GM19463 (cell line): ENCODE data around the gene ABCC8.
A peak's percentile ranks its signal among the peaks of the same experiment; 100 is the strongest.

Experiments
- ATAC-seq: cut with Tn5 transposase; IDR thresholded peaks from one replicate; pipeline ENCODE4 v1.9.1; 2021; ENCODE audit warnings: mild to moderate bottlenecking, moderate library complexity; ENCODE audit not compliant: unreplicated experiment

ABCC8 gene

DNA sequence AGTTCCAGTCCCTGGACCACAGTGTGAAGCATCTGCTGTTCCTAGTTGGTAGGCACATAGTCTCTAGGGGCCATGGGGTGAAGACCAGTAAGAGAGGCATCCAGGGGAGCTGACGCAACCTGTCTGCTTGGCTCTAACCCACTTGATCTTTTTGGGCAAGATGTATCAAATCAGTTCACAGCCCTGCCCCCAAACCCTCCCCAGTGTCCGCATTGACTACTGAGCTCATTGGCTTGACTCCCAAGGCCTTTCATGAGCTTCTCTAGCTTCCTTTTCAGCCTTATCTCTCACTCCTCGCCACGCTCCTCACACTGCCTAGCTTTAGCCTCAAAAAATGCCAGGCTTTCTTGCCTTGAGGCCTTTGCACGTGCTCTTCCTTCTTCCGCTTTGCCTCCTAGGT, 29.7 kb upstream of the ABCC8 start:
- no peak for ATAC-seq

DNA sequence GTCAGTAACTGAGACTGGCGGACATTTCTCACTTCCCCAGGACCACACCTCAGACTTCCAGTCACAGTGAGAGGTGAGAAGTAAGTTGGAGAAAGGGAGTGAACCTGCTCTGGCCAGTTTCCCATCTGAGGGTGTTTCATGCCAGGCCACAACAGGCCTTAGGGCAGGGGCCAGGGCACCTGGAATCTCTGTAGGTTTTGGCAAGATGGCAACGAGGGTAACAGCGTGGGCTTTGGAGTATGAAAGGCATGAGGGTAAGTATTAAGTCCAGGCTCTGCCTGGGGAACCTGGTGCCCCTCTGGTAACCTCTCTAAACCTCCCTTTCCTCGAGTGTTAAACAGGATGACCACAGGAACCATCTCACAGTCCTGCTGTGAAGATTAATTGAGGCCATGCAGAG, 28.5 kb upstream of the ABCC8 start:
- no peak for ATAC-seq

DNA sequence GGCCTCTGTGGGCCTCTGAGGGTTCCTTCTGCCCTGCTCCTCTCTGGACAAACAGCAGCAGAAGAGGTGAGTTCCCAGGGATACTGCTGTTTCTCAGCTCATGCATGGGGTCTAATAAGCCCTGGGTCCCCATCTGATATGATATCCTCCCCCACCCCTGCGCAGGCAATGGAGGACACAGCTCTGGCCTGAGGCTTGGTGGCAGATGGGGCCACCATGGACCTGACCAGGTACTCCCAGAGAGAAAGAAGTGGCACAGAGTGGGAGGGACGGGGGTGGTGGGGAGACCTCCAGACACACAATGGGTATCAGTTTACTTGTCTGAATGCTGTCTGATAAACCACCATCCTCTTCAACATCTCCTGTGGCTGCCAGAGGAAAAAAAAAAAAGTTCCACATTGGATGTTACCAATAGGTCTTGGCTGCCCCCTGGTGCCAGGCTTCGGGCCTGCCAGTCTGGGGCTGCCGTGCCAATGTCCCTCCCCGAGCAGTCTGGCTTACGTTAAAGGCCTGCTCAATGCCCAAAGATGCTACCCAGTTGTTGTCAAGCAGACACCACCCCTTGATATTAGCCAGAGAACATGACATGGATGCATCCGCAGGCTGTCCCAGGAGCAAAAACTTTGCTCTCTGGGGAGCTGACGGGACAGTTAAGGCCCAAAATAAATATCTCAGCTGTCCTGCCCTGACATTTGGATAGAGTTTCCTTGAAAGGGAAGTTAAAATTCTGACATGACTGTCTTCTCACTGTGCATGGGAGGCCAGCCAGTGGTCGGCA, 27.9 kb upstream of the ABCC8 start:
- ATAC-seq: peak; percentile 64

DNA sequence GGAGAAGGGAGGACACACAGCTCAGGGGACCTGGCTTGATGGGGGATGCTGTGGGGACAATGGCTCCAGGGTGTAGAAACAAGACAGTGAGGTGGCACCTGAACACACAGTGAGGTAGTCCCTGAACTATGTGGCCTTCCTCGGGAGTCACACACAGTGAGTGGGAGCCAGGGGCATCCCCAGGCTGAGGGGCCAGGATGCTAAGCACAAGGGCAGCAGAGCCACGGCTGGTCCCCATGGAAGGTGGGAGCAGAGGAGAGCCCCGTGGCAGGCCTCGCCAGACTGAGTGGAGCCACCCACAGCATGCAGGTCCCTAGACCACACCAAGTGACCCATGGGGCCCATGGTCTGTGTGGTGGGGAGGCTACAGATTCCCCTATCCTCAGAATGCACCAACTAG, 26.0 kb upstream of the ABCC8 start:
- ATAC-seq: no peak

DNA sequence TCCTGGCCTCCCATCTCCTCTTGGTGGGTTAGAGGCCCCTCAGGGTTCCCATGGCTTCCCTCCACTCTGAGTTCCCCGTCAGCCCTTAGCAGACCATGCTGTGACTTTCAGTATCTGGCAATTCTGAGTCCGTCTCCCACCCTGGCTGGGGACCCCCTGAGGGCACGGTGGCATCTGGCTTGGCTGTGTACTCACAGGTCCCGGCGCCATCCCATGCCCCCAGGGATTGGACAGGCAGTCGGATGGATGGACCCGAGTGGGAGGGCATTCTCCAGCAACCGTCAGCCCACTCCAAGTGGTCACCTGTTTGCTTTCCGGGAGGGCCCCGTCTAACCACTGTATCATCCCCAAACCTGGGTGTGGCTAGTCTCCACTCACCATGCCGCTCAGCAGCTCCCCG, 24.0 kb upstream of the ABCC8 start:
- no peak for ATAC-seq

DNA sequence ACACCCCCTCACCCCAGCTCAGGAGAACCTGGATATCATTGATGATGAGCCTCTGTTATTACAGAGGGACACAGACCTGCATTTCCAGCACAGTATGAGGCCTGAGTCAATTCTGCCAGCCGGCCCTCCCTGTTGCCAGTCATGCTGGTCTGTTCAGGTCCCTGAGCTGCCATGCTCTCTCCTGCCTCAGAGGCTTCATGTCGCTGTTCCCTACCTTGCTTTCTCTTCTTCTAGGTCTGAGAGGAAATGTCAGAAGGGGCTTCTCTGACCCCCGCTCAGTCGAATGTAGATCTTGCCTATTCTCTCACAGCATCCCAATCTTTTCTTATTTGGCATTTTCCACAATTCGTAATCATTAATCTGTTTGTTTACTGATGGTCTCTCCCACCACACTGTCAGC, 21.8 kb upstream of the ABCC8 start:
- ATAC-seq: no peak

DNA sequence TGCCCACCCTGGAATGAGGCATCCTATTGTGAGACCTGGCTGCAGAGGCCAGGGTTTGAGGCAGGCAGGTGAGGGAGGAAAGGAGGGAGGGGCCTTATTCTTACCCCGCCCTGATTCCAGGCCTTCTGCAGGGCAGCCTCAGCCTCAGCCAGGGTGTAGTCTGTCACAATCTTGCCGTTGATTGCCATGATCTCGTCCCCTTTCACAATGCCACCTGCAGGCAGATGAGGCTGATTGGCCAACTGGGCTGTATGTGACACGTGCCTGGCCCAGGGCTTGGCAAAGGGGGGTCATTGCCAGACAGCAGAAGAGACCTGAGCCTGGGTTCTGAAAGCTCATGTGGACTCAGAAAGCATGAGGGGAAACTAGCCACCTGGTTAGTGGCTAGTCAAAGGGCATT, 21.4 kb upstream of the ABCC8 start:
- ATAC-seq: no peak

DNA sequence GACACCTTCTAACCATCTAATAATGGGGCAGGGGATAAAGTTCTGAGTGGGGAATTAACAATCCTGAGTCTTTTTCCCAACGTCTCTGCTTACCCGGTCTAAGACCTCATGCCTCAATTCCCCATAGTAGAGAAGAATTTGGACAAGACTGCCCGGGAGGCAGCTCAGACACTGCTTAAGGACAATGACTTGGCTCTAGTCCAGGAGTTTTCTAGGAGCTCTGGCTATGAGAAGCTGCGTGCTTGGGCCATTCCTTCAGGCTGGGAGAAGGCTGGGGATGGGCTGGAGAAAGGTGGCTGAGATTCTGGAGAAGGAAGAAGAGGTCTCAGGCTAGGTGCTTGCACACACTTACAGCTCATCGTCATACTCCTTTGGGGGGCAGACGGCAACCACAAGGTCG, 19.8 kb upstream of the ABCC8 start:
- no peak for ATAC-seq

DNA sequence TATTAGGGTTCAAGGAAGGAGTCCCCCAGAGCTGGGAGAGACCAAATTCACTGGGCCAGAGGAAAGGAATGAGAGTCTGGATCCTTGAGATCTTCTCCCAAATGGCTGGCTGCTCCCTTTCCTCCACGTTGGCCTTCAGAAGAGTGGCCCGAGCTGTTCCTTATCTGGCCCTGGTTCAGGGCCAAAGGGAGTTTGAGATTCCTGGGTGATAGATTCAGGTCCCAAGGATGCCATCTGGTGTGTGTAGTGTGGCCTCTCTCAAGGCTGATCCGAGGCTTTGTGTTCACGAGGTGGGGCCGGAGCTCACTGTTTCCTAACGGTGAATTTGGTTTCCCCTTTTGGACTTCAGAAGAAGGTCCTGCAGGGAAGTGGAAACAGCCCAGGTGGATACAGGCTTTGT, 17.4 kb upstream of the ABCC8 start:
- ATAC-seq: no peak

DNA sequence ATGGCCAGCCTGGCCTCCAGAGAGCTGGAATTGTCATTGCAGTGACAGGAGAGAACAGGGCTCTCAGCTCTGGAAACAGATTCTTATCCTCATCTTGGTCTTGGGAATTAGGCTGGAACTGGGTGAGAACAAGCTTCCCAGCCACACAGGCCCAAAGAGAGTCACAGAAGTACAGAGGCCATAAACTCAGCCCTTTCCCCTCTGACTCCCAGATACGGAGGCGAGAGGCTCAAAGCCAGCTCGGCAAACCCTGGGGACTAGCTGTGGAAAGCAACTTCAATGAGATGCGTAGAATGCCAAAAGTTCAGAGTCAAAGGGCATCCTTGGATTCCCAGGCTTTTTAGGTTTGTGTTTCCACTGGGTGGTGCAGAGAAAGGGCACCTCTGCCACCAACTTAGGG, 14.3 kb upstream of the ABCC8 start:
- no peak for ATAC-seq

DNA sequence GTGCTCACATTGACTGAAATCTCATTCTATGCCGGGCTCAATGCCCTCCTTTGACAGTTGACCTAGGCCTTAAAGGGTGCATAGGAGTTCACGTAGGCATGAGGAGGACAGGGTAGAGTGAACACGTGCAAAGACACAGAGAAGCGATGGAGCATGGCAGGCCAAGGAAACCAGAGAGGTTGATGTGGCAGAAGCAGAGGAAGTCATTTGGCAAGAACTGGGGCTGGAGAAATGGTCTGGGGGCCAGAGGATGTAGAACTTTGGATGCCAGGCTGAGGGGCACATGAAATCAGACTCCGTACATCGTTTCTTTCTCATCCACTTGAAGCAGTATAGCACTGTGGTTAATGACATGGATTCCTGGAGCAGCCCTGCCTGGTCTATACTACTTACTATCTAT, 13.6 kb upstream of the ABCC8 start:
- no peak for ATAC-seq

DNA sequence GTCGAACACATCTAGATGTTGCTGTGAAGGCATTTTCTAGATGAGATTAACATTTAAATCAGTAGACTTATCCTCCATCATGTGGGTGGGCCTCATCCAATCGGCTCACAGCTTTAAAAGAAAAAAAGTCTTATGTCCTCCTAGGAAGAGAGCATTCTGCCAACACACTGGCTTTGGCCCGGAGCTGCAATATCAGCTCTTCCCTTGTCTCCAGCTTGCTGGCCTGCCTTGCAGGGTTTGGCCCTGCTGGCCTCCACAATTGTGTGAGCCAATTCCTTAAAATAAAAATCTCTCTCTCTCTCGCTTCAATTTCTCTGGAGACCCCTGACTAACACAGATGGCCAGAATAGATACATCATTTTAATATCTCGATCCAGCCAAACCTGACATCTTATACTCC, 13.1 kb upstream of the ABCC8 start:
- no peak for ATAC-seq

DNA sequence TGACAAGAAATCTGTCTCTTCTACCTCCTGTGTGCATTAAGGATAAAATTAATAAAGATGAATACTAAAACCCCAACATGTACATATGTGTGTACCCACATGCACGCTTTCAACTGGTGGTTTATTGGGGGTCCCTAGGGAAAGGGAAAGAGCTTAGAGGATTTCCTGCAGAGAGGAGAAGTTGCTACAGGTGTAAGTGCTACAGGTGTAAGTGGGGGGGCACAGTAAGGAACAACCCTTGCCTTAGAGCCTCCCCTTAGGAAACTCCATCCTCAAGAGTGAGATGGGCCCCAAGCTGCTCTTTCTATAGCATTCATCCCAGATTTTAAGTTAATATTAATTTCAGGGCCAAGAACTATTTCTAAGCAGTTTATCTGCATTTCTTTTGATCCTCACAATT, 11.9 kb upstream of the ABCC8 start:
- no peak for ATAC-seq

DNA sequence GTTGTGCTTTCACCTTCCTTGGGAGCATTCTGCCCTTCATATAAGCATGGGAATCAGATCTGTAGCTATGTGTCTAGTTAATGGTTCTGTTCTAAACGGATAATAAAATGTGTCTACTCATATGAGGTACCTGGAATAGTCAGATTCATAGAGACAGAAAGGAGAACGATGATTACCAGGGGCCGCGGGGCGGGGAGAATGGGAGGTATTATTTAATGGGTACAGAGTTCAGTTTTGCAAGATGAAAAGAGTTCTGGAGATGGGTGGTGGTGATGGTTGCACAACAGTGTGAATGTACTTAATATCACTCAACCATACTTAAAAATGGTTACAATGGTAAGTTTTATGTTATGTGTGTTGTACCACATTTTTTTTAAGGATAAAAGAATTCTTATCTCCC, 10.0 kb upstream of the ABCC8 start:
- no peak for ATAC-seq

DNA sequence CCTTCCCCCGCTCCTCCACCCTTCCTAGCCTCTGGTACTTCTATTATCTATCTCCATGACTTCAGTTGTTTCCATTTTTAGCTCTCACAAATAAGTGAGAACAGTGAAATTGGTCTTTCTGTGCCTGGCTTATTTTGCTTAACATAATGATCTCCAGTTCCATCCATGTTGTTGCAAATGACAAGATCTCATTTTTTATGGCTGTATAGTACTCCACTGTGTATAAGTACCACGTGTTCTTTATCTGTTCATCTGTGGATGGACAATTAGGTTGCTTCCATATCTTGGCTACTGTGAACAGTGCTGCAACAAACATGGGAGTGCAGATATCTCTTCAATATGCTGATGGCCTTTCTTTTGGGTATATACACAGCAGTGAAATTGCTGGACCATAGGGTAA, 6.9 kb upstream of the ABCC8 start:
- no peak for ATAC-seq

DNA sequence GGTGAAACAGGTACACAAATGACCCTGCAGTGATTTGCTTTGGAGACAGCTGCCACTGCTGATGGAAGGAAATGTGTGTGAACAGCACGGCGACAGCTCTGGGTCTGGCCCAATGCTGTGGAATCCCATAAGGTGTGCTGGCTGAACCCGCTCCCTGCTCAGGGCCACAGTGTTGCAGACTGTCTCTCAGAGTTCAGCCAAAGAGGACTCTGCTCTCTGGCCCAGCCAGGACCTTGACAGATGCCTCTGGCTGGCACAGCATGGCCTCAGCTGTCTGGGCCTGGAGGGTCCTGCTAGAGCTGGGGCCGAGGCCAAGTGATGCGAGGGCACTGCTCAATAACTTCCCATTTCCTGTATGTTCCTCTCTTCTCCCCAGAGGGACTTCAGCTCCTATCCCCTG, 5.3 kb upstream of the ABCC8 start:
- ATAC-seq: no peak

DNA sequence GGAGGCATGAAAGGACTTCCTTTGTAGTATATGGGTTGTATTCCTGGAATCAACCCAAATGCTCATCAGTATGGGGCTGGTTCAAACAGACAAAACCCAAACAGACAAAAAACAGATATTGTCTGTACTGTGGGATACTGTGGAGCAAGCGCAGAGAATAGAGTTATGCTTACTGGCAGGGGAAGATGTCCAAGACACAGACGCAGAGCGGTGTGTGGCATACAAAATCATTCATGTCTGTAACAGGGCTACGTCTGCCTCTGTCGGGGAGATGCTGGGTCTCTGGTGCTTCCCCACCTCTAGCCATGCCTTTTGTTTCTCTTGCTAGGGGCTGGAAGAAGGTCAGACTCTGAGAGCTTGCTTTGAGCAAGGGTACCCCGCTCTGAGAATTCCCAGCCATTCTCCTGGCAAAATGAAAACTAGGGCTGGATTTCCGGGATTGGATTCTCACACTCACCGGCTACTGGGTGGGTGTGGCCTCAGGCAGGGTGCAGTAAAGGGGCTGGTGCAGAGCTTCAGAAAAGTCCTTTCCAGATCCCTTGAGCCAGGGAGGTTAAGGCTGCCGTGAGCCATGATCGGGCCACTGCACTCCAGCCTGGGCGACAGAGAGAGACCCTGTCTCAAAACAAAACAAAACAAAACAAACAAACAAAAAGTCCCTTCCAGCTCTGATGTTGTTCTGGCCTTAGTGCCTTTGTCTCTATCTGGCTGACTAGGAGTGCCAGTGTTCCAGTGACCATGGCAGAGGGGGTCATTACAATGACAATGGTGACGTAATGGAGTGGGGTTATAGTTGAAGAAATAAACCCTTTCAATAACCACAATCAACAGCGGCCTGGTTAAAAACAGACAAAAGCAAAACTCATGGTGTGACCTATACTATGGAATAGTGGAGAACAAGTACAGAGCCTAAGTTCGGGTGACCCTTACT, 2.9 kb upstream of the ABCC8 start:
- ATAC-seq: no peak

DNA sequence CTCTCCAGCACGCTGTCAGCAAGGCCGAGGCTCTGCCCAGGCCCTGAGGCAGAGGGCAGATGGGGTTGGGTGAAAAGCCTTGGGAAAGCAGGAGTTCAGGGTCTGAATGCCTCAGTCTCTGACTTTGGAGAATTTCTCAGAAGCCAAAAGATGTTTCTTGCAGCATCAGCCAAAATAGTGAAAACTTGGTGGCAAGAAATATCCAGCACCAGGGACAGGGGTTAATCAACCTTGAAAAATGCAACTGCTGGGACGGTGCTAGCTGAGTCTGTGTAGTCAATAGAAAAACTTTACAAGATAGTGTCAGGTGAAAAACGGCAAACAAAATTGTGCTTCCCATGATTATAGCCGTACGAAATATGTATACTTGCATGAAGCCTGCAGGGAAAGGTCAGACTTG, 1.4 kb upstream of the ABCC8 start:
- ATAC-seq: no peak

DNA sequence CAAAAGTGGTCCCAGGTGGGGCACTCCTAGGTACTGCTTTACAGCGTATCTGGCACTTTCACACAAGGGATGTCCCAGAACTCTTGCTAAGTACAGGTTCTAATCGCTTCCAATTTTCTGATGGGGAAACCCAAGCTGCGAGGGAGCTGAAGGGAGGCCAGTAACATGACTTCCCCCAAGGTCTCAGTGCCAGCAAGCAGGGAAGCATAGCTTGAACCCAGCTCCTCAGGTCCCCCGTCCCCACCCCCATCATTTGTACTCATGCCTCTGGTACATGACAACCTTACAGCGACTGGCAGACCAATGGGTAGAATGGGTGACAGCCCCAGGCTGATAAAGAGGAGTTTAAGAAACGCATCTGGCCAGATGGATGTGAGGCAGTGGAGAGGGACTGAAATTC, 716 bp upstream of the ABCC8 start:
- no peak for ATAC-seq

DNA sequence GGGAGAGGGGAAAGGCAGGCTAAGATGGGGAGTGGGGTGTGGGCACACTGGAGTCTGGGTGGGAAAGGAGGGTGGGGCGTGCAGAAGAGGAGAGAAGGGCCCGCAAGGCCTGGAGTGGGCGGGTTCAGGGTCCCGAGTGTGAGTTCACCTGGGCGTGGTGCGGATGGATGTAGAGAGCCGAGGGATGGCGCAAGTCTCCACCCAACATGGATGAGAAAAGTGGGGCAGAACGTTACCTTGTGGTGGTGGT, 364 bp upstream of the ABCC8 start:
- ATAC-seq: no peak

DNA sequence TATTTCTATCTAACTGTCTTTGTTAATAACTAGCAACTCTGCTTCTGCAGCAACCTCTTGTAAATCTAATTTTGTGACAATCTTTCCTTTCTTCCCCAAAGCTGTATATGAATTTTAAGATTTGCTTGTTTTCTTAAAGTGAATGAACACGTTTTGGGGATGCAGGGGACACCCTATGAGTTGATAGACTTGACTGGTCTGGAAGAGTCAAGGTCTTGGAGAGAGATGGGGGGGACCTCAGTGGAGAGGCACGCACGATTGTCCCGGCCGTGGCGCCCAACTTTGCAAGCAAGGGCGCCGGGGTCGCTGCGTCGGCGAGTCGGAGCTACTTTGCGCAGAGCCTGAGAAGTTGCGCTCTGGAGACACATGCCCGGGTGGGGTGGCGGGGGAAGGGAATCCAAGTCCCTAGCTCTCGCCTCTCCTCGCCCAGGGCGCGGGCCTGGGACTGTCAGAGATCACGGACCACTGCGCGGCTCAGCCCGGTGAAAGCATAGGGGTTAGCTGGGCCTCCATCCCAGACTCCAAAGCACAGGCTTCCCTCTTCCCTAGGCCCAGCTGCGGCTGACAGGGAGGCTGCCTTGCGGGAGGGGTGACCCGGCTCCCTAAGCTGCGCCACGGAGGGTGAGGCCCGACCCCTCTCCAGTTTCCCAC, 854 bp downstream of the ABCC8 start:
- no peak for ATAC-seq

DNA sequence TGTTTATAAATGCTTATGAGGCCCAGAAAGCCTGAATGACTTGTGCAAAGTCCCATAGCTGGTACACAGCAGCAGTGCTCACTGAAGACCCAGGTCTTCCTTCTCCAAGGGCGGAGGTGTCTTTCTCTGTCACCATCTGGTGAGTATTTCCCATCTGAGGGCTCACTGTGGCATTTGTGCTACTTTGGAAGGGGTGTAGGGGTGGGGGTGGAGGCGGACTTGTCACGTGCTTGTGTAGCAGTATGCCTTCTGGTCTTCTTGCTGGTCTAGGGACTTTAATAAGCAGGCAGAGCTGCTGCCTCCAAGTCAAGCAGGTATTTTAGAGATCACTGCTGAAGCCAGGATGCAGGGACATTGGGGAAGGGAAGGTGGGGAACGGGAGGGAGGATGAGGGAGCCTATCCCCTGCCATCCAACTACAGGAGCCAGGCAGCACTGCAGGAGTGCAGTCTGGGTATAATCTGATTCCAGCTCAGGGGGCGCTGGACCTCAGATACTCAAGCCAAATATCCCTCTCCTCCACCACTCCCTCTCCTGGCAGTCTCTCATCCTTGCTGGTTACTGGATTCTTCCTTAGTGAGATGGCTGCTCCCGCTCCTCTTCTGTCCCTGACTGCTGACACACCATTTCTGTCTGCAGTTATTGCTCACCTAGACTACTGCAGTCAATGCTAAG, 3.4 kb downstream of the ABCC8 start:
- no peak for ATAC-seq
